Activated naive CD8-positive, alpha-beta T cell treated with anti-CD3 and anti-CD28 coated beads for 36 hours (primary cell): Measurements from ENCODE around the gene PFKFB2. TPM values are rescaled to one million over a fixed set of nuclear protein-coding genes. Genes with fewer than 3 reads are reported as not detected.

ENCODE experiments used
- DNase-seq: peaks from one replicate; pipeline ENCODE4 v3.0.0; 2021
- H3K27ac Mint-ChIP-seq: one replicate; pipeline ENCODE4 v1.8.0; 2022; ENCODE audit warnings: mild to moderate bottlenecking, moderate library complexity, mixed read lengths
- H3K27me3 Mint-ChIP-seq: one replicate; pipeline ENCODE4 v1.8.0; 2022; ENCODE audit warnings: mild to moderate bottlenecking, mixed read lengths
- H3K36me3 Mint-ChIP-seq: one replicate; pipeline ENCODE4 v1.8.0; 2021; ENCODE audit warnings: mild to moderate bottlenecking, mixed read lengths
- H3K4me1 Mint-ChIP-seq: one replicate; pipeline ENCODE4 v1.8.0; 2021; ENCODE audit warnings: mixed read lengths
- H3K4me3 Mint-ChIP-seq: one replicate; pipeline ENCODE4 v1.8.0; 2022; ENCODE audit warnings: mild to moderate bottlenecking, moderate library complexity, mixed read lengths
- H3K9me3 Mint-ChIP-seq: one replicate; pipeline ENCODE4 v1.8.0; 2022; ENCODE audit warnings: mixed read lengths
- total RNA-seq, 2 experiments: library from RNA; stranded (reverse); gene quantifications; one replicate each; pipeline ENCODE4 v1.2.3, GENCODE V29; 2021

The PFKFB2 gene
- total RNA-seq, 2 experiments from 2014 or later: 3.9 to 5.2 TPM

- H3K27ac Mint-ChIP-seq: no peak overlapping the region
- no peak for DNase-seq
- H3K36me3 Mint-ChIP-seq: no peaks in the 10 kb centered on the region
- no peak overlapping the region for H3K4me3 Mint-ChIP-seq
- no peaks in the 10 kb centered on the region for H3K4me1 Mint-ChIP-seq
- H3K27me3 Mint-ChIP-seq: no peaks in the 10 kb centered on the region
- no peaks in the 10 kb centered on the region for H3K9me3 Mint-ChIP-seq
Observed at GRCh38 chr1:207063014-207063413, 9.9 kb downstream of the PFKFB2 start.

- H3K27me3 Mint-ChIP-seq: no peaks in the 10 kb centered on the region
- peaks cover 6% of the 10 kb centered on the region for H3K36me3 Mint-ChIP-seq
- H3K4me1 Mint-ChIP-seq: peaks cover 7% of the 10 kb centered on the region
- DNase-seq: no peak
- H3K4me3 Mint-ChIP-seq: no peak overlapping the region
- no peak overlapping the region for H3K27ac Mint-ChIP-seq
- H3K9me3 Mint-ChIP-seq: no peaks in the 10 kb centered on the region
Observed at GRCh38 chr1:207064561-207064960, 11.5 kb downstream of the PFKFB2 start.

- Mint-ChIP-seq H3K27me3 (no peaks in the 10 kb centered on the region), H3K27ac (no peak overlapping the region), H3K9me3 (no peaks in the 10 kb centered on the region), H3K4me1 (peaks cover 30% of the 10 kb centered on the region), H3K4me3 (no peak overlapping the region), H3K36me3 (peaks cover 14% of the 10 kb centered on the region)
- no peak for DNase-seq
Observed at GRCh38 chr1:207067185-207067584, 14.1 kb downstream of the PFKFB2 start.

GRCh38 chr1:207067665-207068064 lies 14.6 kb downstream of the PFKFB2 start:
- no peak for DNase-seq
- no peaks in the 10 kb centered on the region for H3K27me3 Mint-ChIP-seq
- peaks cover 30% of the 10 kb centered on the region for H3K4me1 Mint-ChIP-seq
- no peaks in the 10 kb centered on the region for H3K9me3 Mint-ChIP-seq
- peaks cover 14% of the 10 kb centered on the region for H3K36me3 Mint-ChIP-seq
- H3K27ac Mint-ChIP-seq: no peak overlapping the region
- no peak overlapping the region for H3K4me3 Mint-ChIP-seq

GRCh38 chr1:207069061-207069460 lies 16.0 kb downstream of the PFKFB2 start:
- Mint-ChIP-seq H3K4me3 (no peak overlapping the region), H3K4me1 (peaks cover 30% of the 10 kb centered on the region), H3K9me3 (no peaks in the 10 kb centered on the region), H3K27me3 (no peaks in the 10 kb centered on the region), H3K27ac (no peak overlapping the region), H3K36me3 (peaks cover 14% of the 10 kb centered on the region)
- DNase-seq: no peak

- H3K27ac Mint-ChIP-seq: no peak overlapping the region
- no peaks in the 10 kb centered on the region for H3K27me3 Mint-ChIP-seq
- peaks cover 14% of the 10 kb centered on the region for H3K36me3 Mint-ChIP-seq
- no peak overlapping the region for H3K4me3 Mint-ChIP-seq
- H3K9me3 Mint-ChIP-seq: no peaks in the 10 kb centered on the region
- no peak for DNase-seq
- H3K4me1 Mint-ChIP-seq: peaks cover 30% of the 10 kb centered on the region
Observed at GRCh38 chr1:207069858-207070506, 16.9 kb downstream of the PFKFB2 start.

- H3K9me3 Mint-ChIP-seq: no peaks in the 10 kb centered on the region
- H3K36me3 Mint-ChIP-seq: peaks cover 14% of the 10 kb centered on the region
- no peak for DNase-seq
- H3K4me1 Mint-ChIP-seq: peaks cover 30% of the 10 kb centered on the region
- H3K27ac Mint-ChIP-seq: no peak overlapping the region
- no peaks in the 10 kb centered on the region for H3K27me3 Mint-ChIP-seq
- H3K4me3 Mint-ChIP-seq: no peak overlapping the region
Observed at GRCh38 chr1:207070811-207071210, 17.7 kb downstream of the PFKFB2 start.

GRCh38 chr1:207071426-207071825 lies 18.4 kb downstream of the PFKFB2 start:
- H3K4me3 Mint-ChIP-seq: no peak overlapping the region
- peaks cover 14% of the 10 kb centered on the region for H3K36me3 Mint-ChIP-seq
- no peak overlapping the region for H3K27ac Mint-ChIP-seq
- H3K4me1 Mint-ChIP-seq: peaks cover 30% of the 10 kb centered on the region
- no peak for DNase-seq
- no peaks in the 10 kb centered on the region for H3K27me3 Mint-ChIP-seq
- no peaks in the 10 kb centered on the region for H3K9me3 Mint-ChIP-seq

- no peaks in the 10 kb centered on the region for H3K27me3 Mint-ChIP-seq
- no peak overlapping the region for H3K4me3 Mint-ChIP-seq
- H3K27ac Mint-ChIP-seq: no peak overlapping the region
- peaks cover 30% of the 10 kb centered on the region for H3K4me1 Mint-ChIP-seq
- no peaks in the 10 kb centered on the region for H3K9me3 Mint-ChIP-seq
- DNase-seq: no peak
- H3K36me3 Mint-ChIP-seq: peaks cover 14% of the 10 kb centered on the region
Observed at GRCh38 chr1:207072233-207072632, 19.2 kb downstream of the PFKFB2 start.

- H3K36me3 Mint-ChIP-seq: peaks cover 11% of the 10 kb centered on the region
- H3K9me3 Mint-ChIP-seq: no peaks in the 10 kb centered on the region
- peaks cover 27% of the 10 kb centered on the region for H3K4me1 Mint-ChIP-seq
- H3K4me3 Mint-ChIP-seq: no peak overlapping the region
- no peak overlapping the region for H3K27ac Mint-ChIP-seq
- DNase-seq: no peak
- H3K27me3 Mint-ChIP-seq: no peaks in the 10 kb centered on the region
Observed at GRCh38 chr1:207073906-207074820, 21.1 kb downstream of the PFKFB2 start.

GRCh38 chr1:207076181-207076955 lies 23.3 kb downstream of the PFKFB2 start:
- Mint-ChIP-seq H3K27me3 (no peaks in the 10 kb centered on the region), H3K4me1 (peaks cover 7% of the 10 kb centered on the region), H3K9me3 (no peaks in the 10 kb centered on the region), H3K36me3 (peaks cover under 1% of the 10 kb centered on the region), H3K4me3 (no peak overlapping the region), H3K27ac (no peak overlapping the region)
- DNase-seq: no peak

GRCh38 chr1:207077012-207077411 lies 23.9 kb downstream of the PFKFB2 start:
- no peaks in the 10 kb centered on the region for H3K27me3 Mint-ChIP-seq
- no peak overlapping the region for H3K27ac Mint-ChIP-seq
- DNase-seq: no peak
- no peaks in the 10 kb centered on the region for H3K36me3 Mint-ChIP-seq
- H3K4me1 Mint-ChIP-seq: peaks cover under 1% of the 10 kb centered on the region
- no peaks in the 10 kb centered on the region for H3K9me3 Mint-ChIP-seq
- H3K4me3 Mint-ChIP-seq: no peak overlapping the region

- Mint-ChIP-seq H3K27me3 (peaks cover 3% of the 10 kb centered on the region), H3K9me3 (no peaks in the 10 kb centered on the region), H3K27ac (no peak overlapping the region), H3K4me3 (no peak overlapping the region), H3K36me3 (no peaks in the 10 kb centered on the region), H3K4me1 (no peaks in the 10 kb centered on the region)
- peak; percentile 54 for DNase-seq
Observed at GRCh38 chr1:207077470-207078377, 24.6 kb downstream of the PFKFB2 start.

- H3K9me3 Mint-ChIP-seq: no peaks in the 10 kb centered on the region
Observed at GRCh38 chr1:207078578-207079132, 25.6 kb downstream of the PFKFB2 start.

More at GRCh38 chr1:207078578-207079132, 25.6 kb downstream of the PFKFB2 start:
- no peaks in the 10 kb centered on the region for H3K36me3 Mint-ChIP-seq
- no peak overlapping the region for H3K27ac Mint-ChIP-seq
- peaks cover 3% of the 10 kb centered on the region for H3K27me3 Mint-ChIP-seq
- H3K4me1 Mint-ChIP-seq: no peaks in the 10 kb centered on the region
- H3K4me3 Mint-ChIP-seq: no peak overlapping the region
- DNase-seq: no peak
